Posterior vena cava (tissue), 2 donors: ENCODE results near the gene ISG15. TPM values are rescaled to one million over a fixed set of nuclear protein-coding genes. Genes with fewer than 3 reads are reported as not detected.
"Not testable (repeated sequence)": the region's sequence is repeated elsewhere in the genome, so short reads cannot be mapped to it uniquely, and the experiment has no call there.

Experiments
- DNase-seq: peaks from one replicate; pipeline ENCODE4 v3.0.0-alpha.2; 2020; ENCODE audit warnings: low spot score
- intact Hi-C, 2 donors: fragments of 100-400 bp; cut with DNase I; formaldehyde crosslinking; loops; one replicate each; pipeline versions ENCODE4 v1.14.1 to v1.14.2; 2022 to 2023
- total RNA-seq, 2 donors: library from RNA; stranded (reverse); fragmentation: NEBNext Ultra II Directional; extraction: Animal tissue kit (Norgen Biotek cat#: 25700); gene quantifications; one replicate each; pipeline ENCODE4 v1.2.1, GENCODE V29; 2021
- donor health status: DM: yes; HTN: yes; CAD: no.
- donor health status: DM: yes; HTN: yes; CAD: no.

Gene ISG15
- total RNA-seq, 2 donors from 2014 or later: 22.9 to 47.3 TPM

DNA sequence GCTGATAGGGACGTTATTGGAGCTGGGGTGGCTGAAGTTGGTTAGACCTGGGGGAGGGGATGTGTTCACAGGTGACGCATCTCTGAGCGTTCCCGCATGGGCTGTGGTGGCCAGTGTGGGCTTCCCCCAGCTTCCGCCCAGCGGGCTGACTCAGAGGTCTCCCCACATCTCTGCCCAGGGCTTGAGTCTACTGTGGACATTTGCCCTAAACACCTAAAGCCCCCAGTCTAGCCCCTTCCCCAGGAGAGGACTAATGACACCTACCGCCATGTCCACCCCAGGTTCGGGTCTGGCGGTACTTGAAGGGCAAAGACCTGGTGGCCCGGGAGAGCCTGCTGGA is 8.6 kb downstream of the ISG15 start:
- no peak for DNase-seq
- intact Hi-C loops: no loop called here

DNA sequence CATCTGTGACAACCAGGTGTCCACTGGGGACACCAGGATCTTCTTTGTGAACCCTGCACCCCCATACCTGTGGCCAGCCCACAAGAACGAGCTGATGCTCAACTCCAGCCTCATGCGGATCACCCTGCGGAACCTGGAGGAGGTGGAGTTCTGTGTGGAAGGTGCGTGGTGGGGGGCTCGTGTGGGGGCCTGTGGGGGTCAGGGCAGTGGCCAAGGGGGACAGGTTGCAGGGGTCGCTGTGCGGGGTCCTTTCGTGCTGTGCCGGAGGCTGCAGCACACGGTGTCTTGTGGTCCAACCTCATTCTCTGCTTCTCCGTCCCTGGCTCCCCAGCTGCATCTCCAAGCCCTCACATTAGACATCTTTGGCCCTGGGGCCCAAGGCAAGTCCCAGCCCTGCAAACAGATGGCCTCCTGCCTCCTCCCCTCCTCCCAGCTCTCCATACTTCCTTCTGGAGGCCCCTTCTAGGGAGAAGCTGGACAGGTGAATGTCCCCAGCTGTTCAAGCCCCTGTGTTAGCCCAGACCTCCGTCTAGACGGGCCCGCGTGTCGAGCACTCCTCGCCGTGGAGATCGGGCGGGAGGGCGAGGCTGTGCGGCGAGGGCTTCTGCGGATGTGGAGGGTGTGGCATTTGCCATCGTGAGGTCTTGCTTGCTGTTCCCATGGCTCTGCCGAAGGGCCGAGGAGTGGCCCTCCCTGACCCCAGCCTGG is 9.2 kb downstream of the ISG15 start:
- intact Hi-C loops: no loop called here
- no peak for DNase-seq

DNA sequence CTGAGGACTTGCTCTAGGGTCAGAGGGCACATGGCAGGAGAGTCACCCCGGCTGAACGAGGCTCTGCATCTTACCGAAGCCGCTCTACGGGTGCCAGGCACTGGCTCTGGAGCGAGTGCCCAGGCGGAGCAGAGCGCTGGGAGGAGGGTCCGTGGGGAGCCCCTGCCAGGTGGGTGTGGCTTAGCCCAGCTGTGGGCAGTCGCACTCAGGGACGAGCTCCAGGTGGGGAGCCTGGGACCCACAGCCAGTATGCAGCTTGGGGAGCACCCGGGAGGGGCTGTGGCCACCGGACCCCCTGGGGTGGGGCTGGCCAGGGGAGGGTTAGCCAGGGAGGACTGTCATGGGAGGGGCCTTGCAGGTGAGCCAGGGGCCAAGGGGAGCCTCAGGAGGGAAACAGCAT is 10.4 kb downstream of the ISG15 start:
- intact Hi-C loops: no loop called here
- DNase-seq: no peak

DNA sequence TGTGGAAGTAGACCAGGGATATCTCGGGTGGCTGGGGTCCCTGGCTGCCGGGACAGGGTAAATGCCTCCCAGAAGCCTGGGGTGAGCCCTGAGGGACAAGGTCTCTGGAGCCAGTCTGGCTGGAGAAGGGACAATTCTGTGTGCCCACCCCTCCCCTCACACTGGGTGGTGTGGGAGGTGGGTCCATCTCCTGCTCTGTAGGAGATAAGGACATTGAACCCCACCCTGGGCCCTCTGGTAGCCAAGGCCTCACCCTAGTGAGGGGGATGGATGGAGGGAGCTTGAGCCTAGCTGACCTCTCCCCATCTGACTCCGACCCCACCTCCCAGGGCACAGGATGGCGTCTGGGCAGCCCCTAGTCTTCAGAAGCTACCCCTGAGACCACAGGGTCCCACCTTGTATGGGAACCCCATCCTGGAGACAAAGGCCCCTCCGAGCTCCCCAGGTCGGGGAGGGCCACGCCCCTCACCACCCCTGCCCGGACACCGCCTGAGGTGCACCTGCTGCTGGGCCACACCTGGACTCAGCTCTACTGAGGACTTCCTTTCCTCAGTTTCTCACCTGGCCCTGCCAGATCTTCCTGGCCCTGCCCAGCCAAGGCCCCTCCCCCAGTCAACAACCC is 11.0 kb downstream of the ISG15 start:
- intact Hi-C loops: no loop called here
- DNase-seq: no peak

DNA sequence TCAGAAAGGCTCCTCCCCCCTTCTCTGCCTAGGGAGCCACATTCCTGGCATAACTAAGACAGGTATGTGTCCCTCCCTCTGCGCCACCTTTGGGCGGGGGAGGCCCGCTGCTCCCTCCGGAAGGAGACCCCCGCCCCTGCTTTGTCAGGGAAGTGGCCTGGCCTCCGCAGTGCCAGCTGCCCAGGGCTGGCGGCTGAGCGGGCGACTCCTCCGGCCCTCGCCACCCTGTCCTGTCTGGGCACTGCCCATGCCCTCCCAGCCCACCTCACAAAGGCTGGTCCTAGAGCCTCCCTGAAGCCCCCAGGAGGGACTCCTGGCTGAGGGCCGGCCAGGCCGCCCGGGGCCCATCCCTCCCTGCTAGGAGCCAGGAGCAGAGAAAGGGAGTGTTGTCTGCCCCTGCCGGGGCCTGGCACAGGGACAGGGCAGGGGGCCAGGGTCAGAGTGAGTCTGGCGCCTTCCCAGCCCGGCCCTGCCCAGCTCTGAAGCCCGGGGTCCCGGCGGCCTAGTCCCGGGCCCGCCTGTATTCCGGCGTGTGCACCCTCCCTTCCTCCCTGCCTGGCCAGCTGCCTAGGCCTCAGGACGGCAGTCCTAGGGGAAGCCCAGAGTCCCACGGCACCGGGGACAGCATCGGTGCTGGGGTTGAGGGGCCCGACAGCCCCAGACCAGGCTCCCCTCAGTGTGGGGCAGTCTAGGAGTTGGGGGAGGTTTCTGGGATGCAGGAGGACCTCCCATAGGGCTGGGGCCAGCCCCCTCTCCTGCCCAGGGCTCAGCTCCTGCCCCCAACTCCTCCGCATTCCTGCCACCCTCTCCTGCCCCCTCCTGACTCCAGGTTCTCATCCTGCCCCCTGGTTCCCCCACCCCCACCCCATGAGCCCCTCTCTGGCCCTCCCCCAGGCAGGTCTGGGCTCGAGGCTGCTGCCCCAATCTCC is 11.7 kb downstream of the ISG15 start:
- intact Hi-C loops: no loop called here
- DNase-seq: no peak

DNA sequence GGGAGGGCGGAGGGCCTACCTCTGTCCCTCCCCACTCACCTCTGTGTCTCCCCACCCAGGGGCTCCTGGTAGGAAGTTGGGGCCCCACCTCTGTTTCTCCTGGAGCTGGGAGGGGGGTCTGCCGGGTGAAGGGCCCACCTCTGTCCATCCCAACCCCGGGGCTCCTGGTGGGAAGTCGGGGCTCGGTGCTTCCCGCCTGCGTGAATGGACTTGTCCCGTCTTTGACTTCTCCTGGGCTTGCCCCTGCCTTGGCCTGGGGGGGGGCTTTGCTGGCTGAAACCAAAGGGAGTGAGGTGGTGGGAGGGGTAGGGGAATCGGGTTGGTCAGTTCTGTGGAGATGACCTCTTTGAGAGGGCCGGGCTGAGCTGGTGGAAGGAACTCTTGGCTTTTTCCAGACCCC is 12.4 kb downstream of the ISG15 start:
- intact Hi-C loops: no loop called here

DNA sequence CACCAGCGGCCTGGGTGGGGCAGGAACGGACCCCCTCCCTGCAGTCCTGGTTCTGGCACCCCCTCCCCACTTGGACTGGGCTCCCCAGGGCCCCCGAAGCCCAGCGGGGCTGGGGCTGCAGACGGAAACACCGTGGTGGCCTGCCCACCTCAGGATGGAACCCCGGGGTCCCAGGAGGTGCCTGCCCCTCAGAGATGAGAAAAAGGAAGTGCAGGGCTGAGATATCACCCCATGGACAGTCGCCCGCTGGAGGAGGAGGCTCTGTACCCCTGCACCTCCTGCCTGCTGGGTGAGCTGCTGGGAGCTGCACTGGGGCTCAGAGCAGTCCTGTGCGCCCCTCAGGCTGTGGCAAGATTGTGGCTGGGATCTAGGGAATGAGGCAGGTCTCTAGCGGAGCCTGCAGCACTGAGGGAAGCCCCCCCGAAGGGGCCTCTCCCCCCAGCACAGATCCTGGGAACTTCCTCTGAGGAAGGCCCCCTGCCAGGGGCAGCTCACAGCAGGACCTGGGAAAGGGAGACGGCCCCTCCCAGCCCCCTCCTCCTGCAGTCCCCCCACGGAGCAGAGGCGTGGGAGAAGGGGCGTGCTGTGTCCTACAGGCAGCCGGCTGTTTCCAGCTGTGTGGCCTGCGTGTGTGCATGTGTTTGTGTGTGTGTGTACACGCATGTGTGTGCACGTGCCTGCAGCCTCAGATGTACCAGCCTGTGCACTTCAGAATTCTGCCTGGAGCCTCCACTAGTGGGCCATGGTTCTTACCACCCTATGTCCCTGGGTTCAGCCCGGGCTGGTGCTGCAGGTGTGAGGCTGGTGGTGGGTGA is 13.5 kb downstream of the ISG15 start:
- no peak for DNase-seq
- intact Hi-C loops: no loop called here

More for the DNA sequence above, 12.4 kb downstream of the ISG15 start:
- no peak for DNase-seq

DNA sequence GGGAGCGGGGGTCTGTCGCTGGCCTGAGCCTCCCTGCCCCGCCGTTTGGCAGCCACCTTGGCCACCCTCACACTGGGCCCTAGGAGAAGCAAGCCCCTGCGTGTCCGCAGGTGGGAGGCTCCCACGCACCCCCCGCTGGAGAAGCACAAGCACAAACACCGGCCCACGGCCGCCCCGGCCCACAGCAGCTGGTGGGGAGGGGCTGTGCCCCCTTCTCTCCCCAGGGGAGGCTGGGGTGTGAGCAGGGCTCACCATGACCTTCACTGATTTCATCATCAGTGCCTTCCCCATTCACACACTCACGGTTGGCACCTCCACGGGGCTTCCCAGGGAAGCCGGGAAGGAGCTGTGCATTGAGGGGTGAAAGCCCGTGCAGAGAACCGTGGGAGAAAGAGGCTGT is 14.5 kb downstream of the ISG15 start:
- DNase-seq: no peak
- intact Hi-C loops: no loop called here

DNA sequence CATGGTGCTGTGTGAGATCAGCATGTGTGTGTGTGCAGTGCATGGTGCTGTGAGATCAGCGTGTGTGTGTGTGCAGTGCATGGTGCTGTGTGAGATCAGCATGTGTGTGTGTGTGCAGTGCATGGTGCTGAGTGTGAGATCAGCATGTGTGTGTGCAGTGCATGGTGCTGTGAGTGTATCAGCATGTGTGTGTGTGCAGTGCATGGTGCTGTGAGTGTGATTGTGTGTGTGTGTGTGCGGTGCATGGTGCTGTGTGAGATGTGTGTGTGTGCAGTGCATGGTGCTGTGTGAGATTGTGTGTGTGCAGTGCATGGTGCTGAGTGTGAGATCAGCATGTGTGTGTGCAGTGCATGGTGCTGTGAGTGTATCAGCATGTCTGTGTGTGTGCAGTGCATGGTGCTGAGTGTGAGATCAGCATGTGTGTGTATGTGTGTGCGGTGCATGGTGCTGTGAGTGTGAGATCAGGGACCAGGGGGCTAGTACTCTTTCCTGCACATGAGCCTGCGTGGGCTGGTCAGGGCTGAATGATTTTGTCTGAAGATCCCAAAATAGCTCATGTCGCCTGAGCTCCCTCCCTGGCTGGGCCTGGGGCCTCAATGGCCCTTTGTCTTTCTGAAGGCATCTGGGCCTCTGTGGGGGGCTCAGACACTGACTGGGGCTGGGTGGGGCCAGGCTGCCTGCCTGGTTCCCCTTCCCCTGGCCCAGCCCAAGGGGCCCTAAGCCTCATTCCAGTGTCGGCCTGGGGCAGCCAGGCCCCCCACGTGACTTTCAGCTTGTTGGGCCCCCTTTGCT is 17.8 kb downstream of the ISG15 start:
- DNase-seq, intact Hi-C loops: not testable (repeated sequence)

DNA sequence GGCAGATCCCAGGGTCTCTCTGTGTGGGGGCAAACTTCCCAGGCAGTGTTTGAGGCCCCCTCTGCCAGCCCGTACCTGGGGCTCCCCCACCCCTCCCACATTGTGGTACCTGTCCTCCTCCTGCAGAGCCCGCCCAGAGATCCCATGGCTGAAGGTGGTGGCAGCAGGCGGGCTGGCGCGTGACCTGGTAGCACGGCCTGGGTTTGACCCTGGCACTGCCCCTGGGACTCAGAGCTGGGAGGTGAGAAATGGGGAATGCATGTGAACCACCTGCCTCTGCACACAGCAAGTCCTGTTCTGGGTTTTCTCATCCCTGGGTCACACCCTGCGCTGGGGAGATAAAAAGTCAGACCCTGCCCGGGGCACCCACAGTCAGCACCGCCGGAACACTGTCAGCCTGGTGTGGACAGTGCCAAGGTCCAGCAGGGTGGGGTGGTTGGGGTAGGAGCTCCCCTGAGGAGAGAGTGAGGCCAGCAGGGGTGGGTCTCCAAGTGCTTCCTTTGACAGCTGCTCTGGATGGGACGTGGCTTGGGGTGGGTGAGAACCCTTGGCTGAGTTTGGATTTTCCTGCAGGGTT is 18.4 kb downstream of the ISG15 start:
- DNase-seq: no peak
- intact Hi-C loops: no loop called here

DNA sequence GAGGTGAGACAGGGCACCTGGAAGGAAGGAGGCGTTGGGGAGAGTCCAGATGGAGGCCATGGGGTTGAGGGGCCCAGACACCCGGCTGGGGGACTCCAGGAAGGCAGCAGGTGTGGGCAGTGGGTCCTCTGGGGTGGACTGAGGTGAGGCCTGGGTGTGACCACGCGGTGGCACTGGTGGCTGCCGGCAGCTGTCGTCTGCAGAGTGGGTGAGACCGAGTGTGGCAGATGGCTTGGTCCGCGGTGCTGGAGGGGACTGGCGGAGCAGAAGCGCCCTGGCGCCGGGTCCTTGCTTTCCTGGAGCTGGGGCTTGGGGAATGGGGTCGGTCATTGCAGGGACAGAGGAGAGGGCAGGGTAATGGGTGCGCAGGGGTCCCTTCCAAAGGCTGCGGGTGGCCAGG is 19.1 kb downstream of the ISG15 start:
- DNase-seq: no peak
- intact Hi-C loops: no loop called here

DNA sequence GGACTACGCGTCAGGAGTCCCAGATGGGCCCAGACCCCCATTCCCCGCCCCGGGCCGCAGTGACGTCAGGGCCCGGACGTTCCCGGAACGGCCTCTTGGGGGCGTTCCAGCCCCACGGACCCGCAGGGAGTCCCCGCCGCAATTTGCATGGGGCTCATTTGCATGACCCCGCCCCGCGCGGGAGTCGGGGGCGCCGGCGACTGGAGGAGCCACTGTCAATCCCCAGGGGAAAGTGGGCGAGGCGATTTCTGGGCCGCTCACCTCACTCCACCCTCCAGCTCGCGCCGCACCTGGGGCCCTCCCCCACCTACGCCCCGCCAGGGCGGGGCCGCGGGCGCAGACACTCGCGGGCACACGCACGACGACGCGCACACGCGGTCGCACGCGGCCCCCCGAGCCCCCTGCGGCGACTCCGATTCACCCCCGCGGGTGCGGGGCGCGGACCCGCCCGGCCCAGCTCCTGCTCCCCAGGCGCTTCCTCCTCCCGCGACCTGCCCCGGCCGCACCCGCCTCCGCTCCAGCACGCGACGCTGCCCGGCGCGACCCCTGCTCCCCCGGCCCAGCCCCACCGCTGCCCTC is 19.8 kb downstream of the ISG15 start:
- peak; percentile 90 for DNase-seq
- intact Hi-C loops: no loop called here

DNA sequence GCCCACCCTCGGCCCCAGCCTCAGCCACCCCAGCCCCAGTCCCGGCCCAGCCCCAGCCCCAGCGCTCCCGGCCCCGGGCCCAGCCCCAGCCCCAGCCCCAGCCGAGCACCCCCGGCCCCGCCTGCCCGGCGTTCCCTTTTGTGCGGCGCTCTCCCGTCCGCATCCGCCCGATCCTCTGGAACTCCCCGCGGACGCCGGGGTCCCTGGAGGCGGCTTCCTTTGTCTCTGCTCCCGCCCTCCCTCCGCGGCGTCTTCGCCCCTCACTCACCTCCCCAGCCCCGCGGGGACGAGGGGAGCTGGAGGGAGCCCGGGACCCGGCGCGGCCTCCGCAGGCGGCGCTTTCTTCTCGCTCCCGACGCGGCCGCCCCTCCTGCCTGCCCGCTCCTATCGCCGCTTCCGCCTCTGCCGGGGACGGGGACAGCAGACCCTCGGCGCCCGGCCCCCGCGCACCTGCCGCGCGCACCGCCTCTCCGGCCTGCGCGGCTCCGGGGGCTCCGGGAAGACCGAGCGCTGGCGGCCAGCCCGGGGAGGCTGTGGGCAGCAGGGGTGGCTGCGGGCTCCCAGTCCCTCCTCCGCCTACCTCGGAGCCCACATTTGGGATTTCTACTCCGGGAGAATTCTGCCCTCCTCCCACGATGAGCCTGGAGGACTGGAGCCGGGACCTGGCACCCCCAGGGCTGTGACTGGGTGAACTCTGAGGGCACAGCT is 20.6 kb downstream of the ISG15 start:
- intact Hi-C loops: no loop called here
- DNase-seq: no peak

DNA sequence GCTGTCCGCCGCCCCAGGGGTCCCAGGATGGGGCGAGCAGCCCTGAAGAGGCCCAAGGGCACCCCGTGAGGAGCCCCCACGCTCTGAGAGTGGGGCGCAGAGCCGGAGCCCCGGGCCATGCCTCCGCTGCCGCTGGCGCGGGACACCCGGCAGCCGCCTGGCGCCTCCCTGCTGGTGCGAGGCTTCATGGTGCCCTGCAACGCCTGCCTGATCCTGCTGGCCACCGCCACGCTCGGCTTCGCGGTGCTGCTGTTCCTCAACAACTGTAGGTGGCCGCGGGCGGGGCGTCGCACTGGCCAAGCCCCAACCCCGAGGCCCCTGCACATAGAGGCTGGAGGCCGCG is 21.1 kb downstream of the ISG15 start:
- no peak for DNase-seq
- intact Hi-C loops: no loop called here

DNA sequence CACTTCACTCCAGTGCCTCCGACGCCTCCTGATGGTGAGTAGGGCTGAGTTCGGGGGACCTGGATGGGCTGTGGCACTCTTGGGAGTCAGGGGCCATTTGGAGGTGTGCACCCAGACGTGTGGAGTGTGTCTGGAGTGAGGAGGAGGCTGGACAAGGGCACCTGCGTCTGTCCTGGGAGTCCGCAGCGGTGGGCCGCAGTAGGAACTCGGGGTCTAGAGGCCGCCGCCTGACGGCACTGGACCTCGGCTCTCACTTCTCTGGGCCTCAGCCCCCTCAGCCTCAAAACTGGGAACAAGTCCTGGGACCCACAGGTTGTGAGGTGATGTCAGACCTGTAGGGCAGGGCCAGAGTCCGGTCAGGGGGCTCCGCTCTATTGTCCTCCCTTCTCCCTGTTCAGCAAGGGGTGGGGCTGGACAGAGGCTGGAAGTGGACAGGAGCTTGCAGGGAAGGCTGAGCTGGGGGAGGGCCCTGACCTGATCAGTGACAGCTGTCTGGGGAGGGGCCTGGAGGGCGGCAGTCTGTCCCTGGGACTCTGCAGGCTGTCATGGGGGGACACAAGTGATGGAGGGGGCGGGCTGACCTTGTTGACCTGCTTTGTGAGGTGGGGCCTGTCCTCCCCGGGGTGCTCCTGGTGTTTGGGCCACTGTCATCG is 22.1 kb downstream of the ISG15 start:
- DNase-seq: no peak
- intact Hi-C loops: no loop called here

DNA sequence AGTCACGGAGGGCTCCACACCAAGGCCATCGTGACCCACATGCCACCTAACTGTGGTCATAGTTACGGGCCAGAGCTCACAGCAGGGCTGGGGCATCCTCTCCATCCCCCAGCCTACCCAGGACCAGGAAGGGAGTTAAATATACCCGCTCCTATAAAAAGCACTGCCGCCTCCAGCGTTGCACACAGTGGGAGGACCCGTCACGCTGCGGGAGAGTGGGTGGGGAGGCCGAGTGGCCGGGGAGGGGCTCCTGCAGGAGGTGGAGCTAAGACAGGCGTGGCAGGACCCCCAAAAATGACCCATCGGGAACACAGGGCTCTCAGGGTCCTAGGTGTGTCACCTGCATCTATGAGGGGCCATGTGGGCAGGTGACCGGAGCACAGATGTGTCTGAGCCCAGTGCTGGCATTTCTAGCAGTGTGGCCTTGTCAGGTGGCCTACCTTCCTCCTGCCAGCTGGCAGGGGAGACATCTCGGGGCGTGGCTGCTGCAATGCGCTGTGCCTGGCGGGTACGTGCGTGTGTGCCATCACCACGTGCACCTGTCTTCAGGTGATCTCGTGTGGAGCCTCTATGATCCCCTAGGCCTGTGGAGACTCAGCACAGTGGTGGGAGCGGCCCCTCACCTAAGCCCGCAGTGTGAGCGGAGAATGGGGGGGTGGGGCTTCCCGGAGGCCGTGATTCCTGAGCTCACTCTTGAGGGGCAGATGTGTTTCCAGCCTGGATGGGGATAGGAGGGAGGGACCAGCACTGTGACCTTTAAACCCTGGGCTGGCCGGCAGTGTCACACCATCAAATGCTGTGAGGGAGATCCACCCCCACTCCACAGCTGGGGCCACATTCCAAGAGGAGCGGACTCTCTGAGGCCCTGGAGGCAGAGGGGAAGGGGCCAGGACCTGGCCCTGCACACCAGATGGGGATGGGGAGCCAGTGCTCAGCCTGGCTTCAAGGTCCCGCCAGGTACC is 24.4 kb downstream of the ISG15 start:
- intact Hi-C loops: no loop called here

More for the DNA sequence above, 24.4 kb downstream of the ISG15 start:
- DNase-seq: no peak
